ENCODE data around the gene BTRC. TPM values are rescaled to one million over a fixed set of nuclear protein-coding genes. Genes with fewer than 3 reads are reported as not detected.

The BTRC gene
- total and polyA plus RNA-seq, 8 donors, result 4.3 to 16.4 (median 9.0) TPM

GRCh38 chr10:101451667-101452069 is 97.7 kb downstream of the BTRC start:
- no peaks in the 10 kb centered on the region for H3K9me3 ChIP-seq
- H3K27ac ChIP-seq, result no peak overlapping the region
- no peak for FAIRE-seq
- ATAC-seq, result no peak
- TF ChIP-seq CTCF (IDR thresholded peaks at IDR 0.05), result no peak
- DNase-seq, result no peak
- H3K4me1 ChIP-seq, result no peaks in the 10 kb centered on the region
- no peak overlapping the region for H3K4me3 ChIP-seq
- H3K27me3 ChIP-seq, result no peaks in the 10 kb centered on the region
- intact Hi-C loops (cut with DNase I), result no loop called here
- WGBS, 2 donors, result 76 to 79% methylated on average over 8 of the region's 8 CpGs
- H3K36me3 ChIP-seq, result no peaks in the 10 kb centered on the region

- FAIRE-seq (no peak), DNase-seq (no peak), ATAC-seq (no peak)
- intact Hi-C loops (cut with DNase I), result no loop called here
- H3K9me3 ChIP-seq, result no peaks in the 10 kb centered on the region
- H3K27me3 ChIP-seq, result no peaks in the 10 kb centered on the region
- H3K27ac ChIP-seq, result no peak overlapping the region
- H3K36me3 ChIP-seq, result no peaks in the 10 kb centered on the region
- no peaks in the 10 kb centered on the region for H3K4me1 ChIP-seq
- no peak for TF ChIP-seq CTCF (IDR thresholded peaks at IDR 0.05)
- H3K4me3 ChIP-seq, result no peak overlapping the region
- WGBS, 2 donors, result 97 to 100% methylated on average over 1 of the region's 1 CpG
These were observed 98.2 kb downstream of the BTRC start for GRCh38 chr10:101452176-101452575.

GRCh38 chr10:101452593-101452992 is 98.6 kb downstream of the BTRC start:
- 93 to 100% methylated on average over 1 of the region's 1 CpG for WGBS, 2 donors
- H3K36me3 ChIP-seq, result no peaks in the 10 kb centered on the region
- no peak for ATAC-seq
- H3K4me1 ChIP-seq, result no peaks in the 10 kb centered on the region
- H3K27me3 ChIP-seq, result no peaks in the 10 kb centered on the region
- FAIRE-seq, result no peak
- DNase-seq, result no peak
- H3K27ac ChIP-seq, result no peak overlapping the region
- no peak for TF ChIP-seq CTCF (IDR thresholded peaks at IDR 0.05)
- intact Hi-C loops (cut with DNase I), result no loop called here
- H3K4me3 ChIP-seq, result no peak overlapping the region
- H3K9me3 ChIP-seq, result no peaks in the 10 kb centered on the region

- Histone ChIP-seq H3K27ac (no peak overlapping the region), H3K4me1 (no peaks in the 10 kb centered on the region), H3K9me3 (no peaks in the 10 kb centered on the region), H3K27me3 (no peaks in the 10 kb centered on the region), H3K4me3 (no peak overlapping the region), H3K36me3 (no peaks in the 10 kb centered on the region)
- WGBS, 2 donors, result 88 to 97% methylated on average over 1 of the region's 1 CpG
- FAIRE-seq, result no peak
- TF ChIP-seq CTCF (IDR thresholded peaks at IDR 0.05), result no peak
- no peak for ATAC-seq
- no peak for DNase-seq
- intact Hi-C loops (cut with DNase I), result no loop called here
These were observed 99.4 kb downstream of the BTRC start for GRCh38 chr10:101453318-101453717.

GRCh38 chr10:101453791-101454718 is 100.1 kb downstream of the BTRC start:
- intact Hi-C loops (cut with DNase I), result no loop called here
- ATAC-seq, result no peak
- no peaks in the 10 kb centered on the region for H3K4me1 ChIP-seq
- H3K27ac ChIP-seq, result no peak overlapping the region
- no peak overlapping the region for H3K4me3 ChIP-seq
- DNase-seq, result no peak
- FAIRE-seq, result no peak
- WGBS, 2 donors, result 87% methylated on average over 6 of the region's 6 CpGs
- H3K27me3 ChIP-seq, result no peaks in the 10 kb centered on the region
- no peak for TF ChIP-seq CTCF (IDR thresholded peaks at IDR 0.05)
- H3K36me3 ChIP-seq, result no peaks in the 10 kb centered on the region
- H3K9me3 ChIP-seq, result no peaks in the 10 kb centered on the region

Data from pancreas (tissue), 10 donors.